Stimulated activated CD4-positive, alpha-beta T cell treated with anti-CD3 and anti-CD28 coated beads, Interleukin-12 subunit alpha, Interleukin-12 subunit beta, amount 100 ng/mL, for 4 hours (primary cell): ENCODE results near the gene SNX30.

Source experiments
- DNase-seq: peaks from one replicate; pipeline ENCODE4 v3.0.0-alpha.2; 2020

SNX30 gene

GRCh38 chr9:112890106-112891081 lies 139.8 kb downstream of the SNX30 start, which contains the start of gene SLC46A2:
SLC46A2 (minus strand) TSS chr9:112890876; CDS start chr9:112890681, 195 bp downstream.
- DNase-seq, result no peak

GRCh38 chr9:112891521-112891920 lies 141.0 kb downstream of the SNX30 start:
- no peak for DNase-seq

- no peak for DNase-seq
These were observed 142.4 kb downstream of the SNX30 start for GRCh38 chr9:112892981-112893380.

GRCh38 chr9:112894041-112894440 lies 143.5 kb downstream of the SNX30 start:
- no peak for DNase-seq

- DNase-seq, result no peak
These were observed 144.1 kb downstream of the SNX30 start for GRCh38 chr9:112894699-112895098.

- no peak for DNase-seq
These were observed 145.6 kb downstream of the SNX30 start for GRCh38 chr9:112896131-112896530.

- DNase-seq, result no peak
These were observed 148.3 kb downstream of the SNX30 start for GRCh38 chr9:112898872-112899311.

- DNase-seq, result no peak
These were observed 149.9 kb downstream of the SNX30 start for GRCh38 chr9:112900488-112900887.

GRCh38 chr9:112900901-112901300 lies 150.3 kb downstream of the SNX30 start:
- no peak for DNase-seq

GRCh38 chr9:112905084-112905483 lies 154.5 kb downstream of the SNX30 start:
- DNase-seq, result no peak

GRCh38 chr9:112911736-112912135 lies 161.2 kb downstream of the SNX30 start:
- no peak for DNase-seq

- no peak for DNase-seq
These were observed 162.1 kb downstream of the SNX30 start for GRCh38 chr9:112912636-112913035.

GRCh38 chr9:112913326-112913725 lies 162.8 kb downstream of the SNX30 start:
- DNase-seq, result no peak

- no peak for DNase-seq
These were observed 164.0 kb downstream of the SNX30 start for GRCh38 chr9:112914524-112914923.

- DNase-seq, result no peak
These were observed 166.8 kb downstream of the SNX30 start for GRCh38 chr9:112917047-112917986.

- no peak for DNase-seq
These were observed 167.4 kb downstream of the SNX30 start for GRCh38 chr9:112917987-112918362.

- no peak for DNase-seq
These were observed 171.0 kb downstream of the SNX30 start for GRCh38 chr9:112921549-112921948.
